HepG2 (cell line): Measurements from ENCODE around the gene RNASE4. TPM values are rescaled to one million over a fixed set of nuclear protein-coding genes. Genes with fewer than 3 reads are reported as not detected.

ENCODE experiments used
- BORCS8-MEF2B ChIP-seq: sonication (generic); formaldehyde crosslinking; IDR thresholded peaks from 2 replicates; pipeline ENCODE4 v1.8.0; 2022; ENCODE audit warnings: mild to moderate bottlenecking, missing genetic modification reagents
- BRD4 ChIP-seq: sonication (generic); formaldehyde crosslinking; IDR thresholded peaks from 2 replicates; pipeline ENCODE4 v1.4.0; 2020; ENCODE audit warnings: missing genetic modification reagents
- EED ChIP-seq: sonication (generic); formaldehyde crosslinking; IDR thresholded peaks from 2 replicates; pipeline ENCODE4 v1.5.0; 2020; ENCODE audit warnings: mild to moderate bottlenecking, missing genetic modification reagents
- HHEX ChIP-seq: IDR thresholded peaks from 2 replicates; pipeline ENCODE4 v1.6.1; 2016; ENCODE audit warnings: control low read depth
- HOXA7 ChIP-seq: sonication (generic); formaldehyde crosslinking; IDR thresholded peaks from 2 replicates; pipeline ENCODE4 v1.8.1; 2022; ENCODE audit warnings: mild to moderate bottlenecking, missing genetic modification reagents, moderate library complexity
- IKZF4 ChIP-seq: sonication (generic); formaldehyde crosslinking; IDR thresholded peaks from 2 replicates; pipeline ENCODE4 v1.5.1; 2020; ENCODE audit warnings: borderline replicate concordance, mild to moderate bottlenecking, low read depth, missing genetic modification reagents; ENCODE audit errors: not compliant biosample characterization
- KLF11 ChIP-seq: IDR thresholded peaks from 2 replicates; pipeline ENCODE4 v1.6.1; 2016; ENCODE audit warnings: missing compliant biosample characterization
- POLR2A ChIP-seq, 2 experiments: IDR thresholded peaks; 2 replicates each; pipeline ENCODE4 v1.6.1; 2011; ENCODE audit warnings: low read depth in 2 of 2, low read length in 2 of 2, mild to moderate bottlenecking in 1 of 2, moderate library complexity in 1 of 2; ENCODE audit not compliant: insufficient read depth in 1 of 2
- SYNCRIP ChIP-seq: fragments of 200-400 bp; formaldehyde crosslinking; IDR thresholded peaks from 2 replicates; pipeline ENCODE4 v1.6.1; 2018; ENCODE audit warnings: mild to moderate bottlenecking, low read depth, low read length; ENCODE audit not compliant: insufficient read depth
- ZNF33A ChIP-seq: sonication (generic); formaldehyde crosslinking; IDR thresholded peaks from 2 replicates; pipeline ENCODE4 v1.5.1; 2020; ENCODE audit warnings: missing genetic modification reagents, mild to moderate bottlenecking, moderate library complexity, borderline replicate concordance
- ZNF546 ChIP-seq: sonication (generic); formaldehyde crosslinking; conservative IDR thresholded peaks from 2 replicates; pipeline ENCODE4 v1.8.1; 2023; ENCODE audit warnings: mild to moderate bottlenecking, missing genetic modification reagents
- ZNF768 ChIP-seq: sonication (generic); formaldehyde crosslinking; IDR thresholded peaks from 2 replicates; pipeline ENCODE4 v1.4.0; 2020; ENCODE audit warnings: missing genetic modification reagents
- ZNF773 ChIP-seq: sonication (generic); formaldehyde crosslinking; IDR thresholded peaks from 2 replicates; pipeline ENCODE4 v1.4.0; 2020; ENCODE audit warnings: missing genetic modification reagents, borderline replicate concordance
- ZNF878 ChIP-seq: sonication (generic); formaldehyde crosslinking; IDR thresholded peaks from 2 replicates; pipeline ENCODE4 v1.8.1; 2023; ENCODE audit warnings: mild to moderate bottlenecking, missing genetic modification reagents, moderate library complexity
- ZZZ3 ChIP-seq: sonication (generic); formaldehyde crosslinking; IDR thresholded peaks from 2 replicates; pipeline ENCODE4 v1.4.0; 2020; ENCODE audit warnings: missing genetic modification reagents, mild to moderate bottlenecking, borderline replicate concordance
- polyA plus RNA-seq, 8 experiments: library from polyadenylated mRNA; depleted of rRNA in 3 of 8; stranded (reverse) in 7 of 8; unstranded in 1 of 8; fragments of >200 nt; fragmentation: Illumina TruSeq in 4 of 8; extraction: Trizol in 4 of 8; gene quantifications; 2 replicates each; pipeline versions ENCODE4 v1.2.1 to v1.2.3, GENCODE V29; 2011 to 2016; ENCODE audit warnings: low read depth in 4 of 8, missing spikeins in 1 of 8, mixed read lengths in 1 of 8; ENCODE audit not compliant: insufficient read depth in 1 of 8
- total RNA-seq, 5 experiments: library from RNA; depleted of rRNA; stranded (reverse); fragments of >200 nt; fragmentation: Illumina TruSeq; extraction: Trizol; gene quantifications; 2 replicates each; pipeline ENCODE4 v1.2.3, GENCODE V29; 2016; ENCODE audit warnings: low read depth in 1 of 5
- TF ChIP-seq, protein P1 (sequence below): sonication (generic); formaldehyde crosslinking; IDR thresholded peaks from 2 replicates; pipeline ENCODE4 v1.4.0; 2020; ENCODE audit warnings: missing genetic modification reagents
- TF ChIP-seq, protein P2 (sequence below): sonication (generic); formaldehyde crosslinking; IDR thresholded peaks from 2 replicates; pipeline ENCODE4 v1.4.0; 2020; ENCODE audit warnings: missing genetic modification reagents
- TF ChIP-seq, protein P3 (sequence below): IDR thresholded peaks from 2 replicates; pipeline ENCODE4 v1.6.1; 2016; ENCODE audit warnings: missing compliant biosample characterization, missing genetic modification reagents, borderline replicate concordance
- TF ChIP-seq, protein P4 (sequence below): sonication (generic); formaldehyde crosslinking; IDR thresholded peaks from 2 replicates; pipeline ENCODE4 v1.8.0; 2023; ENCODE audit warnings: mild to moderate bottlenecking, missing genetic modification reagents
- TF ChIP-seq, protein P5 (sequence below): IDR thresholded peaks from 2 replicates; pipeline ENCODE4 v1.6.1; 2016; ENCODE audit warnings: low read depth, control low read depth
- TF ChIP-seq, protein P6 (sequence below): sonication (generic); formaldehyde crosslinking; IDR thresholded peaks from 2 replicates; pipeline ENCODE4 v1.5.0; 2020; ENCODE audit warnings: mild to moderate bottlenecking, missing genetic modification reagents

RNASE4 gene
- total and polyA plus RNA-seq, 2 of the 13 experiments (the other 11 are each of a cell fraction or from before 2014, with no cell fraction given): 109 to 983 TPM

DNA sequence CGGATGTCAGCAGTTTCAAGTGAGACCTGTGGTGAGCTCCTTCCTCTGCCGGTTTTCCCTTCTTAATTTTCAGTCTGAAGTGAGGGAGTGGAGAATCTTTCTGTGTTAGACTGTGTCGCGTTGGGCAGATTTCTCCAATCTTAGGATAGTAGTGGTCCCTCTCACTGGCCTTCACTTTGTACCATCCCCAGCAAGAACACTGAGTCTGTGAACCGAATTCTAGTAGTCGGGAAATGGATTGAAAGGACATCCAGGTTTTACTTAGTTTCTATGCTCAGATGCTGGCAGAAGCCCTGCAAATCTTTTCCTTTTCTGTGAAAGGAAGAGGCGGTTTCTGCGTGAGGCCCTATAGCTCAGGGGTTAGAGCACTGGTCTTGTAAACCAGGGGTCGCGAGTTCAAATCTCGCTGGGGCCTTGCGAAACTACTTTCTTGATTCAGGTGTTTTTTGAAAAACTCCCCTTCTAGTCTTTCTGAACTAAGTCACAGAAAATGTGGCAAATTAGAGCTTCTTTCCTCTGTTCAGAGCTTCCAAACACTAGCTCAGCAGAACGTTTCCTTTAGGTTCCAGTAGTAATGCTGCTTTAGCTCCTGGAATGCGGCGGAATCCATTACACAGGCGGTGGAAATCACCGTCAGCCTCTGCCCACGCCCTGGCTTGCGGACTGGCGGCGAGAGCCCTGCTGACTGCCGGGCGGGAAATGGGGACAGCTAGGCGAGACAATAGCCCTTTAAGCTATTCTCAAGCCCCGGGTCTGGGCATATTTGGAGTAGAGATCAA, 2.8 kb upstream of the RNASE4 start (continued):
- TF ChIP-seq, protein P1, sequence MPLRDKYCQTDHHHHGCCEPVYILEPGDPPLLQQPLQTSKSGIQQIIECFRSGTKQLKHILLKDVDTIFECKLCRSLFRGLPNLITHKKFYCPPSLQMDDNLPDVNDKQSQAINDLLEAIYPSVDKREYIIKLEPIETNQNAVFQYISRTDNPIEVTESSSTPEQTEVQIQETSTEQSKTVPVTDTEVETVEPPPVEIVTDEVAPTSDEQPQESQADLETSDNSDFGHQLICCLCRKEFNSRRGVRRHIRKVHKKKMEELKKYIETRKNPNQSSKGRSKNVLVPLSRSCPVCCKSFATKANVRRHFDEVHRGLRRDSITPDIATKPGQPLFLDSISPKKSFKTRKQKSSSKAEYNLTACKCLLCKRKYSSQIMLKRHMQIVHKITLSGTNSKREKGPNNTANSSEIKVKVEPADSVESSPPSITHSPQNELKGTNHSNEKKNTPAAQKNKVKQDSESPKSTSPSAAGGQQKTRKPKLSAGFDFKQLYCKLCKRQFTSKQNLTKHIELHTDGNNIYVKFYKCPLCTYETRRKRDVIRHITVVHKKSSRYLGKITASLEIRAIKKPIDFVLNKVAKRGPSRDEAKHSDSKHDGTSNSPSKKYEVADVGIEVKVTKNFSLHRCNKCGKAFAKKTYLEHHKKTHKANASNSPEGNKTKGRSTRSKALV (CRISPR knock-in tag): no peak; the same call in none of the 2 replicates
- TF ChIP-seq ZNF773 (CRISPR knock-in tag) (no peak), ZNF878 (CRISPR knock-in tag) (peak; percentile 88; the same call in 1 of the 2 replicates), ZZZ3 (no peak), ZNF768 (CRISPR knock-in tag) (no peak), BORCS8-MEF2B (CRISPR knock-in tag) (no peak), SYNCRIP (no peak), HHEX (no peak), IKZF4 (no peak), EED (CRISPR knock-in tag) (peak; percentile 86; the same call in 1 of the 2 replicates), HOXA7 (CRISPR knock-in tag) (no peak), ZNF546 (CRISPR knock-in tag) (no peak; the same call in 1 of the 2 replicates), KLF11 (CRISPR knock-in tag) (no peak), POLR2A (IDR thresholded peaks at IDR 0.05; ENCODE audit: insufficient read depth in 1 of 2, low read depth in 2 of 2, low read length in 2 of 2) (peak in 1 of 2 experiments; percentile 12; a peak in 1 of 4 replicates), ZNF33A (CRISPR knock-in tag) (no peak), BRD4 (CRISPR knock-in tag) (peak; percentile 47)
- TF ChIP-seq, protein P2, sequence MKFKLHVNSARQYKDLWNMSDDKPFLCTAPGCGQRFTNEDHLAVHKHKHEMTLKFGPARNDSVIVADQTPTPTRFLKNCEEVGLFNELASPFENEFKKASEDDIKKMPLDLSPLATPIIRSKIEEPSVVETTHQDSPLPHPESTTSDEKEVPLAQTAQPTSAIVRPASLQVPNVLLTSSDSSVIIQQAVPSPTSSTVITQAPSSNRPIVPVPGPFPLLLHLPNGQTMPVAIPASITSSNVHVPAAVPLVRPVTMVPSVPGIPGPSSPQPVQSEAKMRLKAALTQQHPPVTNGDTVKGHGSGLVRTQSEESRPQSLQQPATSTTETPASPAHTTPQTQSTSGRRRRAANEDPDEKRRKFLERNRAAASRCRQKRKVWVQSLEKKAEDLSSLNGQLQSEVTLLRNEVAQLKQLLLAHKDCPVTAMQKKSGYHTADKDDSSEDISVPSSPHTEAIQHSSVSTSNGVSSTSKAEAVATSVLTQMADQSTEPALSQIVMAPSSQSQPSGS: peak; percentile 74
- TF ChIP-seq, protein P3, sequence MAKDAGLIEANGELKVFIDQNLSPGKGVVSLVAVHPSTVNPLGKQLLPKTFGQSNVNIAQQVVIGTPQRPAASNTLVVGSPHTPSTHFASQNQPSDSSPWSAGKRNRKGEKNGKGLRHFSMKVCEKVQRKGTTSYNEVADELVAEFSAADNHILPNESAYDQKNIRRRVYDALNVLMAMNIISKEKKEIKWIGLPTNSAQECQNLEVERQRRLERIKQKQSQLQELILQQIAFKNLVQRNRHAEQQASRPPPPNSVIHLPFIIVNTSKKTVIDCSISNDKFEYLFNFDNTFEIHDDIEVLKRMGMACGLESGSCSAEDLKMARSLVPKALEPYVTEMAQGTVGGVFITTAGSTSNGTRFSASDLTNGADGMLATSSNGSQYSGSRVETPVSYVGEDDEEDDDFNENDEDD: peak; percentile 29; the same call in 1 of the 2 replicates
- TF ChIP-seq, protein P4, sequence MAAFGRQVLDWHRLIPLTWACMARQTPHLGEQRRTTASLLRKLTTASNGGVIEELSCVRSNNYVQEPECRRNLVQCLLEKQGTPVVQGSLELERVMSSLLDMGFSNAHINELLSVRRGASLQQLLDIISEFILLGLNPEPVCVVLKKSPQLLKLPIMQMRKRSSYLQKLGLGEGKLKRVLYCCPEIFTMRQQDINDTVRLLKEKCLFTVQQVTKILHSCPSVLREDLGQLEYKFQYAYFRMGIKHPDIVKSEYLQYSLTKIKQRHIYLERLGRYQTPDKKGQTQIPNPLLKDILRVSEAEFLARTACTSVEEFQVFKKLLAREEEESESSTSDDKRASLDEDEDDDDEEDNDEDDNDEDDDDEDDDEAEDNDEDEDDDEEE (CRISPR knock-in tag): no peak
- TF ChIP-seq, protein P5, sequence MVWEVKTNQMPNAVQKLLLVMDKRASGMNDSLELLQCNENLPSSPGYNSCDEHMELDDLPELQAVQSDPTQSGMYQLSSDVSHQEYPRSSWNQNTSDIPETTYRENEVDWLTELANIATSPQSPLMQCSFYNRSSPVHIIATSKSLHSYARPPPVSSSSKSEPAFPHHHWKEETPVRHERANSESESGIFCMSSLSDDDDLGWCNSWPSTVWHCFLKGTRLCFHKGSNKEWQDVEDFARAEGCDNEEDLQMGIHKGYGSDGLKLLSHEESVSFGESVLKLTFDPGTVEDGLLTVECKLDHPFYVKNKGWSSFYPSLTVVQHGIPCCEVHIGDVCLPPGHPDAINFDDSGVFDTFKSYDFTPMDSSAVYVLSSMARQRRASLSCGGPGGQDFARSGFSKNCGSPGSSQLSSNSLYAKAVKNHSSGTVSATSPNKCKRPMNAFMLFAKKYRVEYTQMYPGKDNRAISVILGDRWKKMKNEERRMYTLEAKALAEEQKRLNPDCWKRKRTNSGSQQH (CRISPR knock-in tag): peak; percentile 79; the same call in 1 of the 2 replicates
- TF ChIP-seq, protein P6, sequence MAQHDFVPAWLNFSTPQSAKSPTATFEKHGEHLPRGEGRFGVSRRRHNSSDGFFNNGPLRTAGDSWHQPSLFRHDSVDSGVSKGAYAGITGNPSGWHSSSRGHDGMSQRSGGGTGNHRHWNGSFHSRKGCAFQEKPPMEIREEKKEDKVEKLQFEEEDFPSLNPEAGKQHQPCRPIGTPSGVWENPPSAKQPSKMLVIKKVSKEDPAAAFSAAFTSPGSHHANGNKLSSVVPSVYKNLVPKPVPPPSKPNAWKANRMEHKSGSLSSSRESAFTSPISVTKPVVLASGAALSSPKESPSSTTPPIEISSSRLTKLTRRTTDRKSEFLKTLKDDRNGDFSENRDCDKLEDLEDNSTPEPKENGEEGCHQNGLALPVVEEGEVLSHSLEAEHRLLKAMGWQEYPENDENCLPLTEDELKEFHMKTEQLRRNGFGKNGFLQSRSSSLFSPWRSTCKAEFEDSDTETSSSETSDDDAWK (CRISPR knock-in tag): no peak
